ENCODE results near the gene CDK14.

Gene CDK14

GRCh38 chr7:90580051-90580450 lies 16.1 kb upstream of the CDK14 start:
- H3K14ac ChIP-seq (ENCODE audit: low read length), result peak overlapping the region; percentile 4
- WGBS (ENCODE audit: extremely low coverage, insufficient coverage, insufficient read length), result no CpG with 5 or more reads among the region's 3 CpGs
- H2BK12ac ChIP-seq (ENCODE audit: low read length), result peak overlapping the region; percentile 82
- no peak overlapping the region for H3K9ac ChIP-seq (ENCODE audit: low read length)
- H4K12ac ChIP-seq (ENCODE audit: low read depth, low read length), result no peak overlapping the region
- H4K91ac ChIP-seq (ENCODE audit: low read depth, low read length), result peak overlapping the region; percentile 61
- H3K79me1 ChIP-seq (ENCODE audit: low read length), result peaks cover 6% of the 10 kb centered on the region
- H3K18ac ChIP-seq (ENCODE audit: low read length), result no peak overlapping the region
- H2AK5ac ChIP-seq (ENCODE audit: low read length), result no peak overlapping the region
- no peak overlapping the region for H2BK120ac ChIP-seq (ENCODE audit: insufficient read depth, low read length, poor library complexity)
- no peaks in the 10 kb centered on the region for H3K36me3 ChIP-seq (ENCODE audit: control insufficient read depth in 1 of 2, insufficient read depth in 2 of 2, low read length in 2 of 2)
- no peak overlapping the region for H3K4me2 ChIP-seq (ENCODE audit: low read length)
- no peak overlapping the region for H2AFZ ChIP-seq (ENCODE audit: insufficient read depth, low read length, poor library complexity)
- no peak overlapping the region for H3K4me3 ChIP-seq (ENCODE audit: low read depth, low read length)
- peaks cover 3 to 7% of the 10 kb centered on the region in 2 experiments for H3K4me1 ChIP-seq (ENCODE audit: control insufficient read depth in 1 of 2, insufficient read depth in 2 of 2, low read length in 2 of 2)
- H2BK5ac ChIP-seq (ENCODE audit: low read depth, low read length, poor library complexity), result no peak overlapping the region
- H3K79me2 ChIP-seq (ENCODE audit: control insufficient read depth, insufficient read depth, low read length, poor library complexity), result no peaks in the 10 kb centered on the region
- peak overlapping the region; percentile 74 for H4K8ac ChIP-seq (ENCODE audit: low read depth, low read length)
- peak; percentile 38 to 53 for DNase-seq
- no peak overlapping the region for H3K4ac ChIP-seq (ENCODE audit: low read depth, low read length)
- no peak overlapping the region for H3K23ac ChIP-seq (ENCODE audit: low read length)
- H3K27me3 ChIP-seq (ENCODE audit: insufficient read depth, low read length), result no peaks in the 10 kb centered on the region
- no peak overlapping the region for H3K27ac ChIP-seq (ENCODE audit: low read depth, low read length)
- no peaks in the 10 kb centered on the region for H3K9me3 ChIP-seq (ENCODE audit: insufficient read depth, low read depth, low read length)

GRCh38 chr7:90582164-90582563 lies 14.0 kb upstream of the CDK14 start:
- H2AK5ac ChIP-seq (ENCODE audit: low read length), result no peak overlapping the region
- no peak overlapping the region for H3K23ac ChIP-seq (ENCODE audit: low read length)
- no peak overlapping the region for H3K4me2 ChIP-seq (ENCODE audit: low read length)
- H3K4me3 ChIP-seq (ENCODE audit: low read depth, low read length), result no peak overlapping the region
- H3K79me2 ChIP-seq (ENCODE audit: control insufficient read depth, insufficient read depth, low read length, poor library complexity), result no peaks in the 10 kb centered on the region
- peaks cover 6% of the 10 kb centered on the region for H3K79me1 ChIP-seq (ENCODE audit: low read length)
- no peak overlapping the region for H3K18ac ChIP-seq (ENCODE audit: low read length)
- DNase-seq, result no peak
- no peak overlapping the region for H3K4ac ChIP-seq (ENCODE audit: low read depth, low read length)
- no peak overlapping the region for H4K12ac ChIP-seq (ENCODE audit: low read depth, low read length)
- no peak overlapping the region for H2AFZ ChIP-seq (ENCODE audit: insufficient read depth, low read length, poor library complexity)
- no peak overlapping the region for H2BK120ac ChIP-seq (ENCODE audit: insufficient read depth, low read length, poor library complexity)
- H4K8ac ChIP-seq (ENCODE audit: low read depth, low read length), result no peak overlapping the region
- no peaks in the 10 kb centered on the region for H3K27me3 ChIP-seq (ENCODE audit: insufficient read depth, low read length)
- no peaks in the 10 kb centered on the region for H3K9me3 ChIP-seq (ENCODE audit: insufficient read depth, low read depth, low read length)
- no peaks in the 10 kb centered on the region for H3K36me3 ChIP-seq (ENCODE audit: control insufficient read depth in 1 of 2, insufficient read depth in 2 of 2, low read length in 2 of 2)
- H2BK12ac ChIP-seq (ENCODE audit: low read length), result no peak overlapping the region
- H2BK5ac ChIP-seq (ENCODE audit: low read depth, low read length, poor library complexity), result no peak overlapping the region
- H3K27ac ChIP-seq (ENCODE audit: low read depth, low read length), result no peak overlapping the region
- no peak overlapping the region for H4K91ac ChIP-seq (ENCODE audit: low read depth, low read length)
- no CpG with 5 or more reads among the region's 2 CpGs for WGBS (ENCODE audit: extremely low coverage, insufficient coverage, insufficient read length)
- no peak overlapping the region for H3K14ac ChIP-seq (ENCODE audit: low read length)
- peaks cover 3 to 7% of the 10 kb centered on the region in 2 experiments for H3K4me1 ChIP-seq (ENCODE audit: control insufficient read depth in 1 of 2, insufficient read depth in 2 of 2, low read length in 2 of 2)
- no peak overlapping the region for H3K9ac ChIP-seq (ENCODE audit: low read length)

GRCh38 chr7:90584378-90584777 lies 11.7 kb upstream of the CDK14 start:
- Histone ChIP-seq H4K8ac (ENCODE audit: low read depth, low read length) (no peak overlapping the region), H3K18ac (ENCODE audit: low read length) (no peak overlapping the region), H3K4me1 (ENCODE audit: control insufficient read depth in 1 of 2, insufficient read depth in 2 of 2, low read length in 2 of 2) (peaks cover 3 to 6% of the 10 kb centered on the region in 2 experiments), H3K79me2 (ENCODE audit: control insufficient read depth, insufficient read depth, low read length, poor library complexity) (no peaks in the 10 kb centered on the region), H4K91ac (ENCODE audit: low read depth, low read length) (no peak overlapping the region), H3K36me3 (ENCODE audit: control insufficient read depth in 1 of 2, insufficient read depth in 2 of 2, low read length in 2 of 2) (no peaks in the 10 kb centered on the region), H3K9me3 (ENCODE audit: insufficient read depth, low read depth, low read length) (no peaks in the 10 kb centered on the region), H2BK12ac (ENCODE audit: low read length) (no peak overlapping the region), H3K4ac (ENCODE audit: low read depth, low read length) (no peak overlapping the region), H3K4me2 (ENCODE audit: low read length) (no peak overlapping the region), H3K23ac (ENCODE audit: low read length) (no peak overlapping the region), H3K14ac (ENCODE audit: low read length) (no peak overlapping the region), H3K79me1 (ENCODE audit: low read length) (peaks cover 3% of the 10 kb centered on the region), H2BK5ac (ENCODE audit: low read depth, low read length, poor library complexity) (no peak overlapping the region), H2AK5ac (ENCODE audit: low read length) (no peak overlapping the region), H3K4me3 (ENCODE audit: low read depth, low read length) (no peak overlapping the region), H2BK120ac (ENCODE audit: insufficient read depth, low read length, poor library complexity) (no peak overlapping the region), H3K27me3 (ENCODE audit: insufficient read depth, low read length) (no peaks in the 10 kb centered on the region), H2AFZ (ENCODE audit: insufficient read depth, low read length, poor library complexity) (no peak overlapping the region), H3K27ac (ENCODE audit: low read depth, low read length) (no peak overlapping the region), H4K12ac (ENCODE audit: low read depth, low read length) (no peak overlapping the region), H3K9ac (ENCODE audit: low read length) (no peak overlapping the region)
- DNase-seq, result no peak
- no CpG with 5 or more reads among the region's 1 CpG for WGBS (ENCODE audit: extremely low coverage, insufficient coverage, insufficient read length)

GRCh38 chr7:90586091-90586490 lies 10.0 kb upstream of the CDK14 start:
- H3K23ac ChIP-seq (ENCODE audit: low read length), result no peak overlapping the region
- no CpG with 5 or more reads among the region's 1 CpG for WGBS (ENCODE audit: extremely low coverage, insufficient coverage, insufficient read length)
- H3K4me3 ChIP-seq (ENCODE audit: low read depth, low read length), result no peak overlapping the region
- no peaks in the 10 kb centered on the region for H3K36me3 ChIP-seq (ENCODE audit: control insufficient read depth in 1 of 2, insufficient read depth in 2 of 2, low read length in 2 of 2)
- H3K4ac ChIP-seq (ENCODE audit: low read depth, low read length), result no peak overlapping the region
- H2BK12ac ChIP-seq (ENCODE audit: low read length), result no peak overlapping the region
- no peak overlapping the region for H2BK120ac ChIP-seq (ENCODE audit: insufficient read depth, low read length, poor library complexity)
- no peaks in the 10 kb centered on the region for H3K9me3 ChIP-seq (ENCODE audit: insufficient read depth, low read depth, low read length)
- no peak overlapping the region for H3K9ac ChIP-seq (ENCODE audit: low read length)
- H3K79me1 ChIP-seq (ENCODE audit: low read length), result no peaks in the 10 kb centered on the region
- no peaks in the 10 kb centered on the region for H3K27me3 ChIP-seq (ENCODE audit: insufficient read depth, low read length)
- H3K27ac ChIP-seq (ENCODE audit: low read depth, low read length), result no peak overlapping the region
- H3K4me1 ChIP-seq (ENCODE audit: control insufficient read depth in 1 of 2, insufficient read depth in 2 of 2, low read length in 2 of 2), result no peaks in the 10 kb centered on the region
- no peak overlapping the region for H4K91ac ChIP-seq (ENCODE audit: low read depth, low read length)
- no peak overlapping the region for H3K14ac ChIP-seq (ENCODE audit: low read length)
- no peak overlapping the region for H2AK5ac ChIP-seq (ENCODE audit: low read length)
- no peak overlapping the region for H2BK5ac ChIP-seq (ENCODE audit: low read depth, low read length, poor library complexity)
- no peak overlapping the region for H3K18ac ChIP-seq (ENCODE audit: low read length)
- no peak overlapping the region for H4K12ac ChIP-seq (ENCODE audit: low read depth, low read length)
- H2AFZ ChIP-seq (ENCODE audit: insufficient read depth, low read length, poor library complexity), result no peak overlapping the region
- DNase-seq, result no peak
- H3K4me2 ChIP-seq (ENCODE audit: low read length), result no peak overlapping the region
- H3K79me2 ChIP-seq (ENCODE audit: control insufficient read depth, insufficient read depth, low read length, poor library complexity), result no peaks in the 10 kb centered on the region
- H4K8ac ChIP-seq (ENCODE audit: low read depth, low read length), result no peak overlapping the region
